SU-DHL-6 (cell line): ENCODE results near the gene TRIM22.

Experiments
- CTCF ChIP-seq: fragments of 200-600 bp; sonication (generic); IDR thresholded peaks from one replicate; pipeline ENCODE4 v1.5.1; 2017; ENCODE audit warnings: antibody characterized with exemption, mild to moderate bottlenecking, low read length, moderate library complexity; ENCODE audit not compliant: insufficient read depth, poor library complexity, severe bottlenecking
- EZH2phosphoT487 ChIP-seq: fragments of 200-600 bp; sonication (generic), shearing (Covaris generic); conservative IDR thresholded peaks from 2 replicates; pipeline ENCODE4 v1.6.1; 2018; ENCODE audit warnings: mild to moderate bottlenecking, antibody characterized with exemption, low read length, moderate library complexity, mixed read lengths

GRCh38 chr11:5674391-5674790 lies 15.2 kb upstream of the TRIM22 start:
- TF ChIP-seq CTCF (no peak), EZH2phosphoT487 (no peak)
